ENCODE data around the gene ELOVL7. TPM values are rescaled to one million over a fixed set of nuclear protein-coding genes. Genes with fewer than 3 reads are reported as not detected.
A peak's percentile ranks its signal among the peaks of the same experiment; 100 is the strongest.

Gene ELOVL7
- total RNA-seq, 1 donor from 2014 or later, result 17.5 TPM

- no peak for DNase-seq (ENCODE audit: low read depth)
These were observed 13.4 kb downstream of the ELOVL7 start for GRCh38 chr5:60830581-60831127.

- no peak for DNase-seq (ENCODE audit: low read depth)
These were observed 14.4 kb downstream of the ELOVL7 start for GRCh38 chr5:60829490-60830266.

- DNase-seq (ENCODE audit: low read depth), result no peak
These were observed 16.9 kb downstream of the ELOVL7 start for GRCh38 chr5:60827201-60827600.

- no peak for DNase-seq (ENCODE audit: low read depth)
These were observed 17.4 kb downstream of the ELOVL7 start for GRCh38 chr5:60826653-60827052.

GRCh38 chr5:60823574-60823973 is 20.5 kb downstream of the ELOVL7 start:
- no peak for DNase-seq (ENCODE audit: low read depth)

GRCh38 chr5:60822285-60822556 is 21.8 kb downstream of the ELOVL7 start:
- no peak for DNase-seq (ENCODE audit: low read depth)

GRCh38 chr5:60821488-60822284 is 22.4 kb downstream of the ELOVL7 start:
- DNase-seq (ENCODE audit: low read depth), result peak; percentile 57

- no peak for DNase-seq (ENCODE audit: low read depth)
These were observed 23.2 kb downstream of the ELOVL7 start for GRCh38 chr5:60820593-60821487.

- peak; percentile 51 for DNase-seq (ENCODE audit: low read depth)
These were observed 27.9 kb downstream of the ELOVL7 start for GRCh38 chr5:60816138-60816537.

GRCh38 chr5:60814498-60814897 is 29.6 kb downstream of the ELOVL7 start:
- no peak for DNase-seq (ENCODE audit: low read depth)

- no peak for DNase-seq (ENCODE audit: low read depth)
These were observed 31.6 kb downstream of the ELOVL7 start for GRCh38 chr5:60812426-60812825.

- DNase-seq (ENCODE audit: low read depth), result no peak
These were observed 33.0 kb downstream of the ELOVL7 start for GRCh38 chr5:60811105-60811504.

- peak; percentile 97 for DNase-seq (ENCODE audit: low read depth)
These were observed 33.5 kb downstream of the ELOVL7 start for GRCh38 chr5:60810438-60811085.

- DNase-seq (ENCODE audit: low read depth), result no peak
These were observed 34.1 kb downstream of the ELOVL7 start for GRCh38 chr5:60809891-60810425.

GRCh38 chr5:60806591-60807243 is 37.4 kb downstream of the ELOVL7 start:
- no peak for DNase-seq (ENCODE audit: low read depth)

- no peak for DNase-seq (ENCODE audit: low read depth)
These were observed 38.6 kb downstream of the ELOVL7 start for GRCh38 chr5:60805463-60805862.

- DNase-seq (ENCODE audit: low read depth), result no peak
These were observed 40.4 kb downstream of the ELOVL7 start for GRCh38 chr5:60803712-60804111.

- DNase-seq (ENCODE audit: low read depth), result no peak
These were observed 41.1 kb downstream of the ELOVL7 start for GRCh38 chr5:60802986-60803385.

- DNase-seq (ENCODE audit: low read depth), result no peak
These were observed 41.8 kb downstream of the ELOVL7 start for GRCh38 chr5:60802226-60802625.

- DNase-seq (ENCODE audit: low read depth), result no peak
These were observed 46.5 kb downstream of the ELOVL7 start for GRCh38 chr5:60797482-60798153.

Measured in renal cortical epithelial cell (primary cell).